Tibial nerve (tissue), 4 donors: ENCODE data around the gene ACTL6B. TPM values are rescaled to one million over a fixed set of nuclear protein-coding genes. Genes with fewer than 3 reads are reported as not detected.

Experiments
- DNase-seq, 2 donors: peaks; one replicate each; pipeline ENCODE4 v3.0.0-alpha.2; 2019; ENCODE audit warnings: low spot score in 2 of 2
- H3K27ac ChIP-seq, 4 donors: fragments of 200-600 bp; sonication (generic) in 3 of 4; one replicate each; pipeline ENCODE4 v1.5.1; 2017 to 2019; ENCODE audit warnings: mild to moderate bottlenecking in 1 of 4
- H3K27me3 ChIP-seq, 2 donors: fragments of 200-600 bp; sonication (generic) in 1 of 2; one replicate each; pipeline versions ENCODE4 v1.5.1 to v1.6.0; 2017 to 2019
- H3K36me3 ChIP-seq, 3 donors: fragments of 200-600 bp; sonication (generic); one replicate each; pipeline ENCODE4 v1.5.1; 2018 to 2019
- H3K4me1 ChIP-seq, 4 donors: fragments of 200-600 bp; sonication (generic) in 3 of 4; one replicate each; pipeline ENCODE4 v1.5.1; 2017 to 2019
- H3K4me3 ChIP-seq, 4 donors: fragments of 200-600 bp; sonication (generic) in 3 of 4; one replicate each; pipeline ENCODE4 v1.5.1; 2017 to 2019; ENCODE audit warnings: mild to moderate bottlenecking in 1 of 4, moderate library complexity in 1 of 4
- H3K9me3 ChIP-seq, 4 donors: fragments of 200-600 bp; sonication (generic) in 3 of 4; one replicate each; pipeline ENCODE4 v1.5.1; 2017 to 2019
- EP300 ChIP-seq, 2 donors: sonication (generic); formaldehyde crosslinking; IDR thresholded peaks; one replicate each; pipeline ENCODE4 v1.6.1; 2017; ENCODE audit warnings: antibody characterized with exemption in 2 of 2, mild to moderate bottlenecking in 1 of 2
- POLR2A ChIP-seq, 2 donors: fragments of 450-650 bp; IDR thresholded peaks; one replicate each; pipeline ENCODE4 v1.6.1; 2017; ENCODE audit warnings: antibody characterized with exemption in 2 of 2, mild to moderate bottlenecking in 2 of 2, moderate library complexity in 2 of 2
- WGBS, 2 donors: methylation state at CpG; one replicate each; pipeline ENCODE4 v1.1.5; 2018; 5-methylcytosine and 5-hydroxymethylcytosine counted together
- total RNA-seq, 4 donors: library from RNA; depleted of rRNA; stranded (reverse); fragments of >200 nt; gene quantifications; one replicate each; pipeline ENCODE4 v1.1.0, GENCODE V29; 2016
- TF ChIP-seq, protein P1 (sequence below), 5 experiments: fragments of 200-600 bp in 3 of 5; fragments of 450-650 bp in 2 of 5; sonication (generic) in 3 of 5; IDR thresholded peaks; one replicate each; pipeline ENCODE4 v1.5.1; 2016 to 2019; ENCODE audit warnings: antibody characterized with exemption in 5 of 5, mild to moderate bottlenecking in 3 of 5, moderate library complexity in 2 of 5

ACTL6B gene
- total RNA-seq, 4 donors from 2014 or later = not detected

DNA sequence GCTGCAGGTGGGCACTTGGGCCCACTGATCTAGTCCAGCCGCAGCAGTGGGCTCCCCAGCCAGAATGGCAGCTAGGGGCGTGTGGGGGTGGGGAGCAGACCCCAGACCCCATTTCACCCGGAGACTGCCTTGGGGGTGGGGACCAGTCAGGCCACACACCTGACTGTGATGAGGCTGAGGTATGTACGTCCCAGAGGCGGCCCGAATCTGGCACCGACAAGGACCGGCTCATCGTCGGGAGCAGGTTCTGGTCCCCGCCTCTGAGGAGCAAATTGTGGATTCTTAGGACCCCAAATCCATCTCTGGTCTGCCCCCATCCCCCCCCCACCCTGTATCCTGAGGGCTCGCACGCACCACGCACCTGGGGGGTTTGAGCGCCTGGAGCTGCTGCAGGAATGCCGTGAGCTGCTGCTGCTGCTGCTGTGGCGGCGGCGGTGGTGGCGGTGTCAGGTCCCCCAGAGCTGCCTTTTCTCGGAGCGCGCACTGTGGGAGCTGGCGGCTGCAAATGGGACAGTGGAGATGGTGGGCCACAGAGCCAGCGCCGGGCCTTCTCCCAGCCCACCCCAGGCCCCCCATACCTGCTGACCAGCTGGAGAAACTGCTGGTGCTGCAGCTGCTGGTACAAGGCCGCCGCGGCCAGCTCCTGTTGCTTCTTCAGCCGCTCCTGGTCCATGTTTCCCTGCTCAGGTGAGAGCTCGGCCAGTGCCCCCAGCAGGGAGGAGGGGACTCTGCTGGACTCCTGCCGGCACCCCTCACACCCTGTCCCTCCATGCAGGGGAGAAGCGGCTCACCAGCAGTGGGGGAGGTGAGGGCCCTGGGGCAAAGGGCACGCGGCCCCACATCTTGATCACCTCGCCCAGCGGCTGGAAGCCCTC lies 27.6 kb upstream of the ACTL6B start:
- WGBS, 2 donors = 89 to 90% methylated on average over 20 of the region's 37 CpGs
- Histone ChIP-seq H3K9me3 (no peaks in the 10 kb centered on the region), H3K27ac (no peak overlapping the region), H3K4me3 (no peak overlapping the region), H3K4me1 (peaks cover 0 to 57% (median 32%) of the 10 kb centered on the region in 4 donors), H3K27me3 (no peaks in the 10 kb centered on the region), H3K36me3 (peaks cover 12 to 83% (median 42%) of the 10 kb centered on the region in 3 donors)
- no peak for TF ChIP-seq EP300 (IDR thresholded peaks at IDR 0.05)
- no peak for TF ChIP-seq POLR2A (IDR thresholded peaks at IDR 0.05)
- TF ChIP-seq, protein P1, sequence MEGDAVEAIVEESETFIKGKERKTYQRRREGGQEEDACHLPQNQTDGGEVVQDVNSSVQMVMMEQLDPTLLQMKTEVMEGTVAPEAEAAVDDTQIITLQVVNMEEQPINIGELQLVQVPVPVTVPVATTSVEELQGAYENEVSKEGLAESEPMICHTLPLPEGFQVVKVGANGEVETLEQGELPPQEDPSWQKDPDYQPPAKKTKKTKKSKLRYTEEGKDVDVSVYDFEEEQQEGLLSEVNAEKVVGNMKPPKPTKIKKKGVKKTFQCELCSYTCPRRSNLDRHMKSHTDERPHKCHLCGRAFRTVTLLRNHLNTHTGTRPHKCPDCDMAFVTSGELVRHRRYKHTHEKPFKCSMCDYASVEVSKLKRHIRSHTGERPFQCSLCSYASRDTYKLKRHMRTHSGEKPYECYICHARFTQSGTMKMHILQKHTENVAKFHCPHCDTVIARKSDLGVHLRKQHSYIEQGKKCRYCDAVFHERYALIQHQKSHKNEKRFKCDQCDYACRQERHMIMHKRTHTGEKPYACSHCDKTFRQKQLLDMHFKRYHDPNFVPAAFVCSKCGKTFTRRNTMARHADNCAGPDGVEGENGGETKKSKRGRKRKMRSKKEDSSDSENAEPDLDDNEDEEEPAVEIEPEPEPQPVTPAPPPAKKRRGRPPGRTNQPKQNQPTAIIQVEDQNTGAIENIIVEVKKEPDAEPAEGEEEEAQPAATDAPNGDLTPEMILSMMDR (IDR thresholded peaks at IDR 0.05) = no peak
- no peak for DNase-seq

GRCh38 chr7:100682991-100683658 lies 26.9 kb upstream of the ACTL6B start:
- 78% methylated on average over 27 to 28 of the region's 28 CpGs for WGBS, 2 donors
- H3K27me3 ChIP-seq = no peaks in the 10 kb centered on the region
- DNase-seq = no peak
- H3K4me1 ChIP-seq = peaks cover 0 to 57% (median 27%) of the 10 kb centered on the region in 4 donors
- no peak overlapping the region for H3K4me3 ChIP-seq
- peak overlapping the region in 2 of 4 donors; percentile 23 to 95 for H3K27ac ChIP-seq
- no peaks in the 10 kb centered on the region for H3K9me3 ChIP-seq
- TF ChIP-seq POLR2A (IDR thresholded peaks at IDR 0.05) (no peak), EP300 (IDR thresholded peaks at IDR 0.05) (no peak)
- TF ChIP-seq, protein P1 (IDR thresholded peaks at IDR 0.05) = no peak
- peaks cover 12 to 86% (median 49%) of the 10 kb centered on the region in 3 donors for H3K36me3 ChIP-seq

DNA sequence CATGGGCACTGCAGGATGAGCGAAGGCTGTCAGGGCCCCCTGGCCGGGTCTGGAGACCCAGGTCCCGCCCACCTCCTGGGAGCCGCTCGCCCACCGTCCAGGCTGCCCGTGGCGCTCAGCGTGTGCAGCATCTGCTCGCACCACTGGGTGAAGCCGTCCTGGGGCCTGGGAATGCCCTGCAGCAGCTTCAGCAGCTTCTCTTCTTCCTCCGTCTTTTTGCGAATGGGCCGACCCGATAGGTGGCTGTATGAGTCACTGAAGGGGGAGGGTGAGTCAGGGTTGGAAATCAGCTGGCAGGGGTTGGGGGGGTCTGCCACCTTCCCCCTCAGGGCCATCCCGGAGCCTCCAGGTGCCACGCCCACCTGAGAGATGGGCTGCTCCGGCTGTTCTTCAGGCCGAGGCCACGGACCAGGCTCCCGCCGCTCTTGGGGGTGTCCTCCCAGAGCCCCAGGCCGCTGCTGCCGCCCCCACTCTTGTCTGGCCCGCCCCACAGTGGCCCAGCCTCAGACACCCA lies 26.0 kb upstream of the ACTL6B start:
- Histone ChIP-seq H3K4me1 (peaks cover 0 to 57% (median 26%) of the 10 kb centered on the region in 4 donors), H3K27ac (peak overlapping the region in 2 of 4 donors; percentile 23 to 95), H3K27me3 (no peaks in the 10 kb centered on the region), H3K36me3 (peaks cover 16 to 86% (median 53%) of the 10 kb centered on the region in 3 donors), H3K9me3 (no peaks in the 10 kb centered on the region), H3K4me3 (no peak overlapping the region)
- TF ChIP-seq POLR2A (IDR thresholded peaks at IDR 0.05) (no peak), EP300 (IDR thresholded peaks at IDR 0.05) (no peak)
- TF ChIP-seq, protein P1 (IDR thresholded peaks at IDR 0.05) = no peak
- WGBS, 2 donors = 71 to 81% methylated on average over 20 to 25 of the region's 25 CpGs
- DNase-seq = no peak

GRCh38 chr7:100681491-100682227 lies 25.4 kb upstream of the ACTL6B start:
- Histone ChIP-seq H3K27me3 (no peaks in the 10 kb centered on the region), H3K27ac (peak overlapping the region in 3 of 4 donors; percentile 76 to 99 (median 95)), H3K36me3 (peaks cover 19 to 86% (median 53%) of the 10 kb centered on the region in 3 donors), H3K9me3 (no peaks in the 10 kb centered on the region), H3K4me3 (no peak overlapping the region), H3K4me1 (peaks cover 0 to 61% (median 26%) of the 10 kb centered on the region in 4 donors)
- DNase-seq = no peak
- TF ChIP-seq EP300 (IDR thresholded peaks at IDR 0.05) (no peak), POLR2A (IDR thresholded peaks at IDR 0.05) (no peak)
- TF ChIP-seq, protein P1 (IDR thresholded peaks at IDR 0.05) = no peak
- 73% methylated on average over 19 to 29 of the region's 29 CpGs for WGBS, 2 donors
